ENCODE results near the gene GMPPA. TPM values are rescaled to one million over a fixed set of nuclear protein-coding genes. Genes with fewer than 3 reads are reported as not detected.

The GMPPA gene
- total RNA-seq, 1 donor from 2014 or later, result 35.8 TPM

GRCh38 chr2:219512524-219513216 lies 14.0 kb downstream of the GMPPA start:
- H3K27me3 Mint-ChIP-seq, result peaks cover 48% of the 10 kb centered on the region

GRCh38 chr2:219513787-219514186 lies 15.1 kb downstream of the GMPPA start:
- Mint-ChIP-seq H3K9me3 (ENCODE audit: low read depth) (no peaks in the 10 kb centered on the region), H3K27me3 (peaks cover 53% of the 10 kb centered on the region), H3K4me3 (ENCODE audit: low read depth) (peak overlapping the region; percentile 49), H3K4me1 (ENCODE audit: low read depth) (peaks cover 52% of the 10 kb centered on the region), H3K36me3 (ENCODE audit: insufficient read depth) (no peaks in the 10 kb centered on the region), H3K27ac (no peak overlapping the region)
- TF ChIP-seq CTCF (IDR thresholded peaks at IDR 0.05; ENCODE audit: unreplicated experiment), result no peak
- DNase-seq (ENCODE audit: low spot score, unreplicated experiment), result no peak

More at GRCh38 chr2:219512524-219513216, 14.0 kb downstream of the GMPPA start:
- no peak for TF ChIP-seq CTCF (IDR thresholded peaks at IDR 0.05; ENCODE audit: unreplicated experiment)
- H3K4me1 Mint-ChIP-seq (ENCODE audit: low read depth), result peaks cover 42% of the 10 kb centered on the region
- no peaks in the 10 kb centered on the region for H3K36me3 Mint-ChIP-seq (ENCODE audit: insufficient read depth)
- peak; percentile 68 for DNase-seq (ENCODE audit: low spot score, unreplicated experiment)
- H3K27ac Mint-ChIP-seq, result peak overlapping the region; percentile 71
- no peaks in the 10 kb centered on the region for H3K9me3 Mint-ChIP-seq (ENCODE audit: low read depth)
- peak overlapping the region; percentile 49 for H3K4me3 Mint-ChIP-seq (ENCODE audit: low read depth)

- H3K27me3 Mint-ChIP-seq, result peaks cover 55% of the 10 kb centered on the region
- H3K4me1 Mint-ChIP-seq (ENCODE audit: low read depth), result peaks cover 52% of the 10 kb centered on the region
- H3K27ac Mint-ChIP-seq, result peak within 1 kb of the TSS; percentile 71
- no peak for TF ChIP-seq CTCF (IDR thresholded peaks at IDR 0.05; ENCODE audit: unreplicated experiment)
- no peaks in the 10 kb centered on the region for H3K36me3 Mint-ChIP-seq (ENCODE audit: insufficient read depth)
- no peak for DNase-seq (ENCODE audit: low spot score, unreplicated experiment)
- no peaks in the 10 kb centered on the region for H3K9me3 Mint-ChIP-seq (ENCODE audit: low read depth)
- H3K4me3 Mint-ChIP-seq (ENCODE audit: low read depth), result peak within 1 kb of the TSS; percentile 53
Measured at GRCh38 chr2:219514196-219514761, 15.6 kb downstream of the GMPPA start, which contains the start of gene ASIC4. TSS of gene ASIC4 (plus strand) at chr2:219514482. CDS start at chr2:219514725, 243 bp downstream.

GRCh38 chr2:219514836-219515235 lies 16.1 kb downstream of the GMPPA start:
- Mint-ChIP-seq H3K36me3 (ENCODE audit: insufficient read depth) (no peaks in the 10 kb centered on the region), H3K27me3 (peaks cover 55% of the 10 kb centered on the region), H3K27ac (no peak overlapping the region), H3K4me3 (ENCODE audit: low read depth) (no peak overlapping the region), H3K9me3 (ENCODE audit: low read depth) (no peaks in the 10 kb centered on the region), H3K4me1 (ENCODE audit: low read depth) (peaks cover 50% of the 10 kb centered on the region)
- DNase-seq (ENCODE audit: low spot score, unreplicated experiment), result no peak
- TF ChIP-seq CTCF (IDR thresholded peaks at IDR 0.05; ENCODE audit: unreplicated experiment), result no peak

- H3K36me3 Mint-ChIP-seq (ENCODE audit: insufficient read depth), result no peaks in the 10 kb centered on the region
- TF ChIP-seq CTCF (IDR thresholded peaks at IDR 0.05; ENCODE audit: unreplicated experiment), result no peak
- H3K4me3 Mint-ChIP-seq (ENCODE audit: low read depth), result no peak overlapping the region
- H3K9me3 Mint-ChIP-seq (ENCODE audit: low read depth), result no peaks in the 10 kb centered on the region
- H3K27me3 Mint-ChIP-seq, result peaks cover 56% of the 10 kb centered on the region
- DNase-seq (ENCODE audit: low spot score, unreplicated experiment), result no peak
- peaks cover 49% of the 10 kb centered on the region for H3K4me1 Mint-ChIP-seq (ENCODE audit: low read depth)
- no peak overlapping the region for H3K27ac Mint-ChIP-seq
Measured at GRCh38 chr2:219515874-219516629, 17.4 kb downstream of the GMPPA start.

Data from progenitor cell of endocrine pancreas (in vitro differentiated cells).